ENCODE results near the gene SYT15.

DNA sequence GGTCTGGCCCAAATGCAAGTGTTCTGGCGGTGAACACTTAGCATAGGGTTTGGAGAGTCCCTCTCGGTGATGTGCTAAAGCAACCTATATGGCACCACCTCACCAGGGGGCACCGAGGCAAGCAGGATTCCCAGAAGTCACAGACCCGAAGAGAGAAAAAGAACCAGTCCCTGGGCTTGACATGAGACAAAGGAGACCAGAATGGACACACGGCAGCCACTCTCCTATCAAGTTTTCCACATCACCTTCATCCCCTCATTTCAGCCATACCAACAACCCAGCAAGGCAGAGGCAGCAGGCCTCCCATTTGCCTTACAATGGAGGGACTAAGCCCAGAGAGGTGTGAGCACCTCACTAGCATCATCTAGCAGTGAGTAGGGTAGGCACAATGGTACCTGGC is 42.1 kb upstream of the SYT15 start:
- TF ChIP-seq, protein P1, sequence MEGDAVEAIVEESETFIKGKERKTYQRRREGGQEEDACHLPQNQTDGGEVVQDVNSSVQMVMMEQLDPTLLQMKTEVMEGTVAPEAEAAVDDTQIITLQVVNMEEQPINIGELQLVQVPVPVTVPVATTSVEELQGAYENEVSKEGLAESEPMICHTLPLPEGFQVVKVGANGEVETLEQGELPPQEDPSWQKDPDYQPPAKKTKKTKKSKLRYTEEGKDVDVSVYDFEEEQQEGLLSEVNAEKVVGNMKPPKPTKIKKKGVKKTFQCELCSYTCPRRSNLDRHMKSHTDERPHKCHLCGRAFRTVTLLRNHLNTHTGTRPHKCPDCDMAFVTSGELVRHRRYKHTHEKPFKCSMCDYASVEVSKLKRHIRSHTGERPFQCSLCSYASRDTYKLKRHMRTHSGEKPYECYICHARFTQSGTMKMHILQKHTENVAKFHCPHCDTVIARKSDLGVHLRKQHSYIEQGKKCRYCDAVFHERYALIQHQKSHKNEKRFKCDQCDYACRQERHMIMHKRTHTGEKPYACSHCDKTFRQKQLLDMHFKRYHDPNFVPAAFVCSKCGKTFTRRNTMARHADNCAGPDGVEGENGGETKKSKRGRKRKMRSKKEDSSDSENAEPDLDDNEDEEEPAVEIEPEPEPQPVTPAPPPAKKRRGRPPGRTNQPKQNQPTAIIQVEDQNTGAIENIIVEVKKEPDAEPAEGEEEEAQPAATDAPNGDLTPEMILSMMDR (IDR thresholded peaks at IDR 0.05) = no peak
- no peak for TF ChIP-seq POLR2AphosphoS5 (IDR thresholded peaks at IDR 0.05; ENCODE audit: low read depth, low read length)
